A549 (cell line): ENCODE measurements around the gene DDX11. TPM values are rescaled to one million over a fixed set of nuclear protein-coding genes. Genes with fewer than 3 reads are reported as not detected.
"Not testable (repeated sequence)": the region's sequence is repeated elsewhere in the genome, so short reads cannot be mapped to it uniquely, and the experiment has no call there.

Source experiments
- ATAC-seq, 2 experiments: fragments of 200-7000 bp in 1 of 2; fragments of >200 bp in 1 of 2; cut with Nextera tagmentation in 1 of 2; cut with Tn5 transposase in 1 of 2; 3 replicates each; pipeline versions ENCODE4 v1.8.0 to v1.9.1; 2018 to 2020; ENCODE audit warnings: mild to moderate bottlenecking in 1 of 2, moderate library complexity in 1 of 2
- CTCF ChIA-PET: fragments of 300-600 bp; sonication (Branson Sonifier 250); formaldehyde crosslinking; extraction: SDS; loops from one replicate; lab custom pipeline; 2021; ENCODE audit warnings: antibody characterized with exemption, inconsistent platforms; lab: Yijun Ruan, JAX
- POLR2A ChIA-PET: fragments of 350-600 bp; formaldehyde crosslinking; extraction: SDS; loops from one replicate; lab custom pipeline; 2021; ENCODE audit warnings: antibody characterized with exemption, inconsistent platforms; lab: Yijun Ruan, JAX
- DNase-seq, 2 experiments: peaks; one replicate each; pipeline versions ENCODE4 v3.0.0 to v3.0.0-alpha.2; 2011 to 2016; ENCODE audit warnings: low read depth in 1 of 2, low spot score in 1 of 2
- FAIRE-seq: peaks from 2 replicates; lab custom pipeline; 2011; peaks lifted over from hg19 to GRCh38; lab: Jason Lieb, UNC
- H3K27ac ChIP-seq, 2 experiments: fragments of >200 bp; sonication (Bioruptor Twin); formaldehyde crosslinking; 3 replicates each; pipeline ENCODE4 v1.5.1; 2016 to 2017
- H3K4me1 ChIP-seq: fragments of >200 bp; sonication (Bioruptor Twin); formaldehyde crosslinking; 3 replicates; pipeline ENCODE4 v1.6.1; 2016
- H3K4me2 ChIP-seq: fragments of >200 bp; sonication (Bioruptor Twin); formaldehyde crosslinking; 3 replicates; pipeline ENCODE4 v1.6.1; 2016
- H3K4me3 ChIP-seq: fragments of >200 bp; sonication (Bioruptor Twin); formaldehyde crosslinking; 3 replicates; pipeline ENCODE4 v1.5.1; 2016
- H3K9me3 ChIP-seq: fragments of >200 bp; sonication (Bioruptor Twin); formaldehyde crosslinking; 3 replicates; pipeline ENCODE4 v1.6.1; 2016
- WGBS: methylation state at CpG from one replicate; pipeline ENCODE4 v1.1.6; 2017; ENCODE audit errors: missing lambda C conversion rate; 5-methylcytosine and 5-hydroxymethylcytosine counted together
- polyA plus RNA-seq, 4 experiments: library from polyadenylated mRNA; depleted of rRNA in 3 of 4; stranded (reverse); fragments of >200 nt; fragmentation: RNase III in 1 of 4; extraction: RNeasy Plus Mini Kit Qiagen cat#74134 plus additional on column Dnase treatment in 1 of 4; gene quantifications; 2 replicates in 3 of 4; 3 replicates in 1 of 4; pipeline ENCODE4 v1.2.3, GENCODE V29; 2011 to 2017

DDX11 gene
- polyA plus RNA-seq, 2 of the 4 experiments (the other 2 are of a cell fraction): 36.7 to 69.2 TPM

GRCh38 chr12:31098771-31099170 is 25.1 kb downstream of the DDX11 start:
- POLR2A ChIA-PET, H3K9me3 ChIP-seq, ATAC-seq, CTCF ChIA-PET, H3K27ac ChIP-seq, H3K4me3 ChIP-seq, FAIRE-seq, H3K4me2 ChIP-seq, DNase-seq: not testable (repeated sequence)
- 93% methylated on average over 8 of the region's 9 CpGs for WGBS
- peaks cover 13% of the 10 kb centered on the region for H3K4me1 ChIP-seq

- H3K4me2 ChIP-seq, FAIRE-seq, H3K4me3 ChIP-seq, H3K27ac ChIP-seq, H3K9me3 ChIP-seq, DNase-seq, CTCF ChIA-PET, POLR2A ChIA-PET, ATAC-seq: not testable (repeated sequence)
- 91% methylated on average over 2 of the region's 2 CpGs for WGBS
- H3K4me1 ChIP-seq: peaks cover 19% of the 10 kb centered on the region
Measured at GRCh38 chr12:31099434-31099833, 25.8 kb downstream of the DDX11 start.

GRCh38 chr12:31100503-31101208 is 27.0 kb downstream of the DDX11 start:
- WGBS: 97% methylated on average over 19 of the region's 26 CpGs
- H3K4me1 ChIP-seq: peaks cover 21% of the 10 kb centered on the region
- H3K4me2 ChIP-seq, H3K27ac ChIP-seq, FAIRE-seq, ATAC-seq, H3K4me3 ChIP-seq, DNase-seq, H3K9me3 ChIP-seq, POLR2A ChIA-PET, CTCF ChIA-PET: not testable (repeated sequence)

DNA sequence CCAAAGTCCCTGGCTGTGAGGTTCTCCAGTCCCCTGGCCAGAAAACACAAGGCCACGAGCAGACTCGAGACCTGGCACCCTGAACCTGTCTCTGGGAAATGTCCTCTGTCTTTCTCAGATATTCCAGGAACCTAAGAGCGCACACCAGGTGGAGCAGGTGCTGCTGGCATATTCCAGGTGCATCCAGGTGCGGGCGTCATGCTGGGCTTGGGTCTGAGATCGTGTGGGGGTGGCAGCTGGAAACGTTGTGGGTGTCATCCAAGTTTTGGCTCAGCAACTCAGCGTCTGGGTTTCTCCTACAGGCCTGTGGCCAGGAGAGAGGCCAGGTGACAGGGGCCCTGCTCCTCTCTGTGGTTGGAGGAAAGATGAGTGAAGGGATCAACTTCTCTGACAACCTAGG is 28.5 kb downstream of the DDX11 start:
- H3K4me3 ChIP-seq, H3K9me3 ChIP-seq, POLR2A ChIA-PET, H3K27ac ChIP-seq, DNase-seq, FAIRE-seq, H3K4me2 ChIP-seq, ATAC-seq: not testable (repeated sequence)
- H3K4me1 ChIP-seq: peaks cover 21% of the 10 kb centered on the region
- CTCF ChIA-PET: interaction anchor here (1.4 kb wide), 1 partner anchor 15 kb away, joined by 3 read pairs; no protein-coding TSS in a partner anchor
- WGBS: 90% methylated on average over 5 of the region's 8 CpGs

GRCh38 chr12:31102596-31102995 is 28.9 kb downstream of the DDX11 start:
- H3K27ac ChIP-seq, ATAC-seq, H3K9me3 ChIP-seq, DNase-seq, H3K4me3 ChIP-seq, FAIRE-seq, H3K4me2 ChIP-seq, POLR2A ChIA-PET: not testable (repeated sequence)
- H3K4me1 ChIP-seq: peaks cover 21% of the 10 kb centered on the region
- 95% methylated on average over 8 of the region's 9 CpGs for WGBS
- CTCF ChIA-PET: interaction anchor here (1.4 kb wide), 1 partner anchor 15 kb away, joined by 3 read pairs; no protein-coding TSS in a partner anchor

GRCh38 chr12:31103561-31103975 is 29.9 kb downstream of the DDX11 start:
- WGBS: 34% methylated on average over 15 of the region's 16 CpGs
- Histone ChIP-seq H3K4me2 (peak overlapping the region; percentile 65), H3K27ac (peak overlapping the region; percentile 57 to 69), H3K4me1 (peaks cover 21% of the 10 kb centered on the region)
- H3K9me3 ChIP-seq, H3K4me3 ChIP-seq, POLR2A ChIA-PET, FAIRE-seq: not testable (repeated sequence)
- CTCF ChIA-PET: interaction anchor here (1.0 kb wide), 1 partner anchor 13 kb away, joined by 3 read pairs; no protein-coding TSS in a partner anchor
- DNase-seq (peak; percentile 30 to 69), ATAC-seq (peak; percentile 42 to 69; a peak in 5 of 6 replicates)

DNA sequence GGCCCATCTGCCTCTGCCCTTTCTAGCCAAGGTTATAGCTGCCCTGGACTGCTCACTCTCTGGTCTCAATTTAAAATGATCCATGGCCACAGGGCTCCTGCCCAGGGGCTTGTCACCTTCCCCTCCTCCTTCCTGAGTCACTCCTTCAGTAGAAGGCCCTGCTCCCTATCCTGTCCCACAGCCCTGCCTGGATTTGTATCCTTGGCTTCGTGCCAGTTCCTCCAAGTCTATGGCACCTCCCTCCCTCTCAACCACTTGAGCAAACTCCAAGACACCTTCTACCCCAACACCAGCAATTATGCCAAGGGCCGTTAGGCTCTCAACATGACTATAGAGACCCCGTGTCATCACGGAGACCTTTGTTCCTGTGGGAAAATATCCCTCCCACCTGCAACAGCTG is 30.6 kb downstream of the DDX11 start:
- CTCF ChIA-PET: interaction anchor here (1.0 kb wide), 1 partner anchor 12 kb away, joined by 3 read pairs; no protein-coding TSS in a partner anchor
- peak; percentile 22 to 38; a peak in 4 of 6 replicates for ATAC-seq
- DNase-seq, POLR2A ChIA-PET, FAIRE-seq, H3K4me3 ChIP-seq, H3K9me3 ChIP-seq: not testable (repeated sequence)
- Histone ChIP-seq H3K27ac (peak overlapping the region; percentile 57 to 69; a peak in 4 of 6 replicates), H3K4me2 (peak overlapping the region; percentile 65), H3K4me1 (peaks cover 21% of the 10 kb centered on the region)
- WGBS: 65% methylated on average over 4 of the region's 4 CpGs

GRCh38 chr12:31104773-31105172 is 31.1 kb downstream of the DDX11 start:
- Histone ChIP-seq H3K27ac (peak overlapping the region in 1 of 2 experiments; percentile 69; a peak in 1 of 6 replicates), H3K4me1 (peaks cover 21% of the 10 kb centered on the region)
- H3K4me3 ChIP-seq, CTCF ChIA-PET, ATAC-seq, H3K4me2 ChIP-seq, POLR2A ChIA-PET, FAIRE-seq, DNase-seq, H3K9me3 ChIP-seq: not testable (repeated sequence)
- 90% methylated on average over 13 of the region's 14 CpGs for WGBS
